Activated naive CD4-positive, alpha-beta T cell treated with anti-CD3 and anti-CD28 coated beads, Interleukin-2, amount 10 ng/mL, durations not matched to agents 7 days and 5 days (primary cell): Measurements from ENCODE around the gene ARSB.

Experiments
- CTCF ChIA-PET: fragments of 350-600 bp; sonication (Branson Sonifier 250); formaldehyde crosslinking; loops from one replicate; lab custom pipeline; 2021; ENCODE audit warnings: antibody characterized with exemption; lab: Charles Lee
- DNase-seq: peaks from one replicate; pipeline ENCODE4 v3.0.0-alpha.2; 2020
- H3K27ac Mint-ChIP-seq: one replicate; pipeline ENCODE4 v1.8.0; 2021; ENCODE audit warnings: mild to moderate bottlenecking, moderate library complexity, mixed read lengths
- H3K27me3 Mint-ChIP-seq: one replicate; pipeline ENCODE4 v1.8.0; 2021; ENCODE audit warnings: mild to moderate bottlenecking, mixed read lengths
- H3K36me3 Mint-ChIP-seq: one replicate; pipeline ENCODE4 v1.8.0; 2021; ENCODE audit warnings: mixed read lengths
- H3K4me1 Mint-ChIP-seq: one replicate; pipeline ENCODE4 v1.8.0; 2021; ENCODE audit warnings: mixed read lengths
- H3K4me3 Mint-ChIP-seq: one replicate; pipeline ENCODE4 v1.8.0; 2021; ENCODE audit warnings: mild to moderate bottlenecking, moderate library complexity, mixed read lengths
- H3K9me3 Mint-ChIP-seq: one replicate; pipeline ENCODE4 v1.8.0; 2021; ENCODE audit warnings: mixed read lengths

Gene ARSB

GRCh38 chr5:79011219-79011836 is 26.2 kb upstream of the ARSB start:
- H3K9me3 Mint-ChIP-seq: peaks cover 1% of the 10 kb centered on the region
- no peak for DNase-seq
- H3K4me1 Mint-ChIP-seq: no peaks in the 10 kb centered on the region
- peaks cover 55% of the 10 kb centered on the region for H3K27me3 Mint-ChIP-seq
- no peak overlapping the region for H3K4me3 Mint-ChIP-seq
- H3K36me3 Mint-ChIP-seq: no peaks in the 10 kb centered on the region
- CTCF ChIA-PET: interaction anchor here (1.3 kb wide), 1 partner anchor 12 kb away, joined by 5 read pairs; no protein-coding TSS in a partner anchor
- H3K27ac Mint-ChIP-seq: no peak overlapping the region

GRCh38 chr5:79008362-79008761 is 23.3 kb upstream of the ARSB start:
- Mint-ChIP-seq H3K4me3 (no peak overlapping the region), H3K36me3 (no peaks in the 10 kb centered on the region), H3K9me3 (peaks cover 1% of the 10 kb centered on the region), H3K27me3 (peaks cover 42% of the 10 kb centered on the region), H3K4me1 (no peaks in the 10 kb centered on the region), H3K27ac (no peak overlapping the region)
- CTCF ChIA-PET: no interaction called here
- no peak for DNase-seq

GRCh38 chr5:79007872-79008271 is 22.8 kb upstream of the ARSB start:
- CTCF ChIA-PET: interaction anchor here (0.7 kb wide), 1 partner anchor 17 kb away, joined by 3 read pairs; no protein-coding TSS in a partner anchor
- Mint-ChIP-seq H3K4me1 (no peaks in the 10 kb centered on the region), H3K27me3 (peaks cover 37% of the 10 kb centered on the region), H3K27ac (no peak overlapping the region), H3K36me3 (no peaks in the 10 kb centered on the region), H3K4me3 (no peak overlapping the region), H3K9me3 (no peaks in the 10 kb centered on the region)
- DNase-seq: no peak

GRCh38 chr5:79005936-79006631 is 21.0 kb upstream of the ARSB start:
- no peaks in the 10 kb centered on the region for H3K36me3 Mint-ChIP-seq
- no peak for DNase-seq

GRCh38 chr5:79005151-79005550 is 20.0 kb upstream of the ARSB start:
- Mint-ChIP-seq H3K4me3 (no peak overlapping the region), H3K9me3 (no peaks in the 10 kb centered on the region), H3K36me3 (no peaks in the 10 kb centered on the region), H3K4me1 (no peaks in the 10 kb centered on the region), H3K27me3 (peaks cover 37% of the 10 kb centered on the region), H3K27ac (no peak overlapping the region)
- CTCF ChIA-PET: no interaction called here
- DNase-seq: no peak

More at GRCh38 chr5:79005936-79006631, 21.0 kb upstream of the ARSB start:
- Mint-ChIP-seq H3K4me3 (no peak overlapping the region), H3K9me3 (no peaks in the 10 kb centered on the region), H3K27ac (no peak overlapping the region), H3K4me1 (no peaks in the 10 kb centered on the region), H3K27me3 (peaks cover 36% of the 10 kb centered on the region)
- CTCF ChIA-PET: no interaction called here

GRCh38 chr5:79002374-79002773 is 17.3 kb upstream of the ARSB start:
- Mint-ChIP-seq H3K4me3 (no peak overlapping the region), H3K9me3 (no peaks in the 10 kb centered on the region), H3K27ac (no peak overlapping the region), H3K4me1 (no peaks in the 10 kb centered on the region), H3K27me3 (peaks cover 24% of the 10 kb centered on the region), H3K36me3 (no peaks in the 10 kb centered on the region)
- CTCF ChIA-PET: no interaction called here
- no peak for DNase-seq

- CTCF ChIA-PET: interaction anchor here (1.7 kb wide), 1 partner anchor 24 kb away, joined by 5 read pairs; no protein-coding TSS in a partner anchor
- peaks cover 24% of the 10 kb centered on the region for H3K27me3 Mint-ChIP-seq
- no peaks in the 10 kb centered on the region for H3K9me3 Mint-ChIP-seq
- H3K36me3 Mint-ChIP-seq: no peaks in the 10 kb centered on the region
- DNase-seq: no peak
- H3K4me3 Mint-ChIP-seq: no peak overlapping the region
- no peak overlapping the region for H3K27ac Mint-ChIP-seq
- H3K4me1 Mint-ChIP-seq: no peaks in the 10 kb centered on the region
Observed at GRCh38 chr5:79001471-79001870, 16.4 kb upstream of the ARSB start.

- CTCF ChIA-PET: no interaction called here
- Mint-ChIP-seq H3K27me3 (peaks cover 13% of the 10 kb centered on the region), H3K4me1 (peaks cover 17% of the 10 kb centered on the region), H3K9me3 (no peaks in the 10 kb centered on the region), H3K4me3 (no peak overlapping the region), H3K36me3 (no peaks in the 10 kb centered on the region), H3K27ac (no peak overlapping the region)
- no peak for DNase-seq
Observed at GRCh38 chr5:78997090-78997489, 12.0 kb upstream of the ARSB start.

- Mint-ChIP-seq H3K4me1 (peaks cover 17% of the 10 kb centered on the region), H3K9me3 (no peaks in the 10 kb centered on the region), H3K27me3 (peaks cover 4% of the 10 kb centered on the region), H3K27ac (no peak overlapping the region), H3K4me3 (no peak overlapping the region), H3K36me3 (no peaks in the 10 kb centered on the region)
- CTCF ChIA-PET: interaction anchor here (1.6 kb wide), 1 partner anchor 26 kb away, joined by 6 read pairs; no protein-coding TSS in a partner anchor
- no peak for DNase-seq
Observed at GRCh38 chr5:78995521-78996007, 10.5 kb upstream of the ARSB start.

- DNase-seq: no peak
- Mint-ChIP-seq H3K27ac (peak overlapping the region; percentile 16), H3K9me3 (no peaks in the 10 kb centered on the region), H3K27me3 (peaks cover 7% of the 10 kb centered on the region), H3K36me3 (no peaks in the 10 kb centered on the region), H3K4me3 (no peak overlapping the region), H3K4me1 (peaks cover 17% of the 10 kb centered on the region)
- CTCF ChIA-PET: interaction anchor here (1.4 kb wide), 1 partner anchor 9 kb away, joined by 4 read pairs; no protein-coding TSS in a partner anchor
Observed at GRCh38 chr5:78993165-78993564, 8.1 kb upstream of the ARSB start.

GRCh38 chr5:78992146-78992545 is 7.0 kb upstream of the ARSB start:
- CTCF ChIA-PET: no interaction called here
- H3K9me3 Mint-ChIP-seq: no peaks in the 10 kb centered on the region
- peaks cover 13% of the 10 kb centered on the region for H3K27me3 Mint-ChIP-seq
- peaks cover 17% of the 10 kb centered on the region for H3K4me1 Mint-ChIP-seq
- H3K27ac Mint-ChIP-seq: no peak overlapping the region
- no peak overlapping the region for H3K4me3 Mint-ChIP-seq
- H3K36me3 Mint-ChIP-seq: no peaks in the 10 kb centered on the region
- no peak for DNase-seq

GRCh38 chr5:78989080-78989479 is 4.0 kb upstream of the ARSB start:
- no peak for DNase-seq
- peaks cover 28% of the 10 kb centered on the region for H3K4me1 Mint-ChIP-seq
- H3K27me3 Mint-ChIP-seq: peaks cover 13% of the 10 kb centered on the region
- no peaks in the 10 kb centered on the region for H3K9me3 Mint-ChIP-seq
- H3K4me3 Mint-ChIP-seq: no peak overlapping the region
- H3K36me3 Mint-ChIP-seq: no peaks in the 10 kb centered on the region
- no peak overlapping the region for H3K27ac Mint-ChIP-seq
- CTCF ChIA-PET: interaction anchor here (1.8 kb wide), 1 partner anchor 144 kb away, joined by 5 read pairs; no protein-coding TSS in a partner anchor

GRCh38 chr5:78985725-78986223 is 664 bp upstream of the ARSB start:
- Mint-ChIP-seq H3K36me3 (no peaks in the 10 kb centered on the region), H3K4me1 (peaks cover 36% of the 10 kb centered on the region), H3K9me3 (no peaks in the 10 kb centered on the region), H3K4me3 (peak overlapping the region; percentile 86), H3K27me3 (peaks cover 13% of the 10 kb centered on the region), H3K27ac (peak overlapping the region; percentile 97)
- CTCF ChIA-PET: interaction anchor here (0.7 to 1.6 kb wide), 2 partner anchors 147 to 717 kb away, joined by 4 read pairs; no protein-coding TSS in a partner anchor
- DNase-seq: peak; percentile 59

GRCh38 chr5:78984439-78985115 is 533 bp downstream of the ARSB start:
- Mint-ChIP-seq H3K9me3 (no peaks in the 10 kb centered on the region), H3K27ac (peak overlapping the region; percentile 93), H3K4me1 (peaks cover 39% of the 10 kb centered on the region), H3K36me3 (no peaks in the 10 kb centered on the region), H3K27me3 (peaks cover 6% of the 10 kb centered on the region), H3K4me3 (peak overlapping the region; percentile 84)
- CTCF ChIA-PET: interaction anchor here (1.2 to 1.6 kb wide), 2 partner anchors 8 to 148 kb away, joined by 4 read pairs; no protein-coding TSS in a partner anchor
- peak; percentile 82 for DNase-seq
